HEK293 (cell line): ENCODE measurements around the gene CAPN12.

ENCODE experiments used
- ATF2 ChIP-seq: fragments of 450-650 bp; formaldehyde crosslinking; IDR thresholded peaks from 2 replicates; pipeline ENCODE4 v1.5.1; 2016; ENCODE audit warnings: missing biosample characterization, missing genetic modification characterization, low read depth
- IKZF3 ChIP-seq: fragments of 450-650 bp; IDR thresholded peaks from 2 replicates; pipeline ENCODE4 v1.5.0; 2018; ENCODE audit warnings: missing biosample characterization, mild to moderate bottlenecking, missing genetic modification characterization, moderate library complexity
- KLF16 ChIP-seq: fragments of 450-650 bp; formaldehyde crosslinking; IDR thresholded peaks from 2 replicates; pipeline ENCODE4 v1.5.1; 2017; ENCODE audit warnings: missing biosample characterization, missing genetic modification characterization
- PRDM1 ChIP-seq: fragments of 450-650 bp; formaldehyde crosslinking; IDR thresholded peaks from 2 replicates; pipeline ENCODE4; 2016; ENCODE audit warnings: missing biosample characterization, missing genetic modification characterization
- SP7 ChIP-seq: fragments of 450-650 bp; formaldehyde crosslinking; IDR thresholded peaks from 2 replicates; pipeline ENCODE4 v1.5.1; 2016; ENCODE audit warnings: missing biosample characterization, missing genetic modification characterization
- TRIM28 ChIP-seq: IDR thresholded peaks from 2 replicates; pipeline ENCODE4 v1.6.1; 2011; ENCODE audit warnings: low read length, control low read depth, borderline replicate concordance
- YY2 ChIP-seq: fragments of 450-650 bp; formaldehyde crosslinking; IDR thresholded peaks from 2 replicates; pipeline ENCODE4 v1.5.1; 2016; ENCODE audit warnings: missing biosample characterization, missing genetic modification characterization
- ZBTB17 ChIP-seq: fragments of 450-650 bp; formaldehyde crosslinking; IDR thresholded peaks from 2 replicates; pipeline ENCODE4 v1.5.1; 2016; ENCODE audit warnings: missing biosample characterization, missing genetic modification characterization
- ZBTB21 ChIP-seq: fragments of 450-650 bp; formaldehyde crosslinking; IDR thresholded peaks from 2 replicates; pipeline ENCODE4 v1.5.1; 2017; ENCODE audit warnings: missing biosample characterization, missing genetic modification characterization
- ZBTB8A ChIP-seq: fragments of 450-650 bp; formaldehyde crosslinking; IDR thresholded peaks from 2 replicates; pipeline ENCODE4 v1.5.1; 2016; ENCODE audit warnings: missing biosample characterization, missing genetic modification characterization
- ZEB2 ChIP-seq: fragments of 450-650 bp; formaldehyde crosslinking; IDR thresholded peaks from 2 replicates; pipeline ENCODE4 v1.5.1; 2016; ENCODE audit warnings: missing biosample characterization, missing genetic modification characterization
- ZFP69B ChIP-seq: fragments of 450-650 bp; formaldehyde crosslinking; IDR thresholded peaks from 2 replicates; pipeline ENCODE4 v1.5.1; 2016; ENCODE audit warnings: missing biosample characterization, missing genetic modification characterization
- ZNF16 ChIP-seq: fragments of 450-650 bp; formaldehyde crosslinking; IDR thresholded peaks from 2 replicates; pipeline ENCODE4 v1.5.1; 2016; ENCODE audit warnings: low read depth, missing biosample characterization, missing genetic modification characterization
- ZNF184 ChIP-seq: fragments of 450-650 bp; IDR thresholded peaks from 2 replicates; pipeline ENCODE4 v1.5.1; 2018; ENCODE audit warnings: missing biosample characterization, mild to moderate bottlenecking, missing genetic modification characterization
- ZNF214 ChIP-seq: fragments of 450-650 bp; formaldehyde crosslinking; IDR thresholded peaks from 2 replicates; pipeline ENCODE4 v1.5.1; 2017; ENCODE audit warnings: missing biosample characterization, mild to moderate bottlenecking, missing genetic modification characterization, borderline replicate concordance
- ZNF266 ChIP-seq: fragments of 450-650 bp; formaldehyde crosslinking; IDR thresholded peaks from 2 replicates; pipeline ENCODE4 v1.5.1; 2016; ENCODE audit warnings: missing biosample characterization, missing genetic modification characterization, low read depth
- ZNF292 ChIP-seq: fragments of 450-650 bp; formaldehyde crosslinking; IDR thresholded peaks from 2 replicates; pipeline ENCODE4 v1.5.1; 2016; ENCODE audit warnings: low read depth, missing biosample characterization, missing genetic modification characterization, borderline replicate concordance
- ZNF302 ChIP-seq: fragments of 450-650 bp; formaldehyde crosslinking; IDR thresholded peaks from 2 replicates; pipeline ENCODE4 v1.5.1; 2016; ENCODE audit warnings: missing biosample characterization, missing genetic modification characterization, low read depth
- ZNF311 ChIP-seq: fragments of 450-650 bp; formaldehyde crosslinking; IDR thresholded peaks from 2 replicates; pipeline ENCODE4 v1.5.1; 2017; ENCODE audit warnings: missing biosample characterization, missing genetic modification characterization, borderline replicate concordance
- ZNF350 ChIP-seq: fragments of 450-650 bp; formaldehyde crosslinking; IDR thresholded peaks from 2 replicates; pipeline ENCODE4 v1.5.0; 2017; ENCODE audit warnings: missing biosample characterization, mild to moderate bottlenecking, missing genetic modification characterization
- ZNF423 ChIP-seq: fragments of 450-650 bp; formaldehyde crosslinking; IDR thresholded peaks from 2 replicates; pipeline ENCODE4 v1.5.1; 2016; ENCODE audit warnings: missing biosample characterization, missing genetic modification characterization
- ZNF433 ChIP-seq: fragments of 450-650 bp; formaldehyde crosslinking; IDR thresholded peaks from 2 replicates; pipeline ENCODE4 v1.5.1; 2016; ENCODE audit warnings: missing biosample characterization, missing genetic modification characterization, low read depth
- ZNF529 ChIP-seq: fragments of 450-650 bp; formaldehyde crosslinking; IDR thresholded peaks from 2 replicates; pipeline ENCODE4 v1.5.1; 2017; ENCODE audit warnings: missing genetic modification characterization, missing biosample characterization; ENCODE audit not compliant: insufficient replicate concordance
- ZNF530 ChIP-seq: fragments of 450-650 bp; formaldehyde crosslinking; IDR thresholded peaks from 2 replicates; pipeline ENCODE4 v1.5.1; 2016; ENCODE audit warnings: low read depth, missing biosample characterization, missing genetic modification characterization
- ZNF544 ChIP-seq: fragments of 450-650 bp; formaldehyde crosslinking; IDR thresholded peaks from 2 replicates; pipeline ENCODE4 v1.5.0; 2017; ENCODE audit warnings: missing biosample characterization, missing genetic modification characterization
- ZNF548 ChIP-seq: fragments of 450-650 bp; formaldehyde crosslinking; IDR thresholded peaks from 2 replicates; pipeline ENCODE4 v1.5.1; 2016; ENCODE audit warnings: missing biosample characterization, missing genetic modification characterization
- ZNF558 ChIP-seq: fragments of 450-650 bp; formaldehyde crosslinking; IDR thresholded peaks from 2 replicates; pipeline ENCODE4 v1.5.1; 2016; ENCODE audit warnings: missing biosample characterization, missing genetic modification characterization
- ZNF560 ChIP-seq: fragments of 450-650 bp; formaldehyde crosslinking; IDR thresholded peaks from 2 replicates; pipeline ENCODE4 v1.5.1; 2017; ENCODE audit warnings: missing biosample characterization, missing genetic modification characterization, borderline replicate concordance
- ZNF585B ChIP-seq: fragments of 450-650 bp; formaldehyde crosslinking; IDR thresholded peaks from 2 replicates; pipeline ENCODE4 v1.5.1; 2016; ENCODE audit warnings: missing biosample characterization, missing genetic modification characterization
- ZNF621 ChIP-seq: fragments of 450-650 bp; formaldehyde crosslinking; IDR thresholded peaks from 2 replicates; pipeline ENCODE4 v1.5.1; 2017; ENCODE audit warnings: missing biosample characterization, missing genetic modification characterization
- ZNF623 ChIP-seq: fragments of 450-650 bp; formaldehyde crosslinking; IDR thresholded peaks from 2 replicates; pipeline ENCODE4 v1.5.1; 2016; ENCODE audit warnings: missing biosample characterization, missing genetic modification characterization
- ZNF777 ChIP-seq: fragments of 450-650 bp; formaldehyde crosslinking; IDR thresholded peaks from 2 replicates; pipeline ENCODE4 v1.5.1; 2017; ENCODE audit warnings: missing biosample characterization, missing genetic modification characterization, borderline replicate concordance
- ZNF830 ChIP-seq: fragments of 450-650 bp; IDR thresholded peaks from 2 replicates; pipeline ENCODE4 v1.5.0; 2018; ENCODE audit warnings: missing biosample characterization, missing genetic modification characterization, low read depth, mild to moderate bottlenecking, moderate library complexity
- ZSCAN23 ChIP-seq: fragments of 450-650 bp; formaldehyde crosslinking; IDR thresholded peaks from 2 replicates; pipeline ENCODE4 v1.5.1; 2016; ENCODE audit warnings: missing biosample characterization, missing genetic modification characterization
- ZSCAN30 ChIP-seq: fragments of 450-650 bp; IDR thresholded peaks from 2 replicates; pipeline ENCODE4 v1.5.1; 2018; ENCODE audit warnings: missing biosample characterization, mild to moderate bottlenecking, missing genetic modification characterization, moderate library complexity
- TF ChIP-seq, protein P1 (sequence below): fragments of 450-650 bp; formaldehyde crosslinking; IDR thresholded peaks from 2 replicates; pipeline ENCODE4 v1.5.1; 2016; ENCODE audit warnings: missing biosample characterization, missing genetic modification characterization
- TF ChIP-seq, protein P2 (sequence below): fragments of 450-650 bp; formaldehyde crosslinking; IDR thresholded peaks from 2 replicates; pipeline ENCODE4 v1.5.1; 2017; ENCODE audit warnings: missing biosample characterization, missing genetic modification characterization
- TF ChIP-seq, protein P3 (sequence below): fragments of 450-650 bp; formaldehyde crosslinking; IDR thresholded peaks from 2 replicates; pipeline ENCODE4 v1.5.1; 2016; ENCODE audit warnings: missing biosample characterization, missing genetic modification characterization

Gene CAPN12

DNA sequence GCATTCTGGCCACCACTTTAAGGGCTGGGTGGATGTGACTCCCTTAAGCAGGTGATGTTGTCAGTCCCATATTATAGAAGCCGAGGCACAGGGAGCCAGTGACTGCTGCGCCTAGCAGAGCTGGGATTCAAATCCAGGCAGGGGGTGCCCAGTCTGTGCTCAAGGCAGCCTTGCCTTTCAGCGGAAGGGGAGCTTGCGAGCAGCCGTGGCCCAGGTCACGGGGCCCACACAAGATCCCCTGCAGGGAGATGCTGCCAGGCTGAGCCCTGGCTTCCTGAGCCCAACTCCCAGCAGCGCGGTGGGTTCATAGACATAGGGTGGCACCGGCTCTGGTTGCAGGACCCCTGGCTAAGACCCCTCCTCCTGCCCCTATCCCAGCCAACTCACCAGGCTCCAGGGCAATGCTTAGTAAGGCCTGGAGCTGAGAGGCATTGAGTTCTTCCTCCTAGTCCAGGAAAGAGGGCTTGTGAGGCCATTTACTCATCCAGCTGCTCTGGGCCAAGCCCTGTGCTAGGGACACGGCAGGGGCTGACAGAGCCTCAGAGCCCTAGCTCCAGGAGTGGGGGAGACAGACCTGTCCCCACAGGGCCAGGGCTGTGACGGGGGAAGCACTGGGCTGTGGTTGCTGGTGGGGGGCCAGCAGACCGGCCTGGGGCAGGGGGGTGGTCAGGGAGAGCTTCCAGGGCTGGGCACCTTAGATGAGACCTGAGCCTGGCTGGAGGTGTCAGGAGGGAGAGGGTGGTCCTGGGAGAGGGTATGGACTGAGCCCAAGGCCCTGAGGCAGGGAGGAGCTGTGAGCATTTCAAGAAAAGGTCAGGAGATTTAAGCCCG lies 9.6 kb downstream of the CAPN12 start (continued):
- TF ChIP-seq, protein P1, sequence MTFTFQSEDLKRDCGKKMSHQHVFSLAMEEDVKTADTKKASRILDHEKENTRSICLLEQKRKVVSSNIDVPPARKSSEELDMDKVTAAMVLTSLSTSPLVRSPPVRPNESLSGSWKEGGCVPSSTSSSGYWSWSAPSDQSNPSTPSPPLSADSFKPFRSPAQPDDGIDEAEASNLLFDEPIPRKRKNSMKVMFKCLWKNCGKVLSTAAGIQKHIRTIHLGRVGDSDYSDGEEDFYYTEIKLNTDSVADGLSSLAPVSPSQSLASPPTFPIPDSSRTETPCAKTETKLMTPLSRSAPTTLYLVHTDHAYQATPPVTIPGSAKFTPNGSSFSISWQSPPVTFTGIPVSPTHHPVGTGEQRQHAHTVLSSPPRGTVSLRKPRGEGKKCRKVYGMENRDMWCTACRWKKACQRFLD (tag by site-specific recombination) = no peak
- TF ChIP-seq KLF16 (no peak), ZSCAN23 (tag by site-specific recombination) (no peak), ZNF423 (tag by site-specific recombination) (no peak), SP7 (tag by site-specific recombination) (no peak), ZNF585B (tag by site-specific recombination) (no peak), YY2 (no peak), ZNF184 (no peak), ZBTB17 (tag by site-specific recombination) (peak; percentile 64), ZEB2 (tag by site-specific recombination) (no peak), ZNF433 (no peak), ZBTB8A (tag by site-specific recombination) (peak; percentile 14; the same call in 1 of the 2 replicates), ATF2 (tag by site-specific recombination) (no peak), ZNF548 (tag by site-specific recombination) (no peak), ZNF350 (tag by site-specific recombination) (no peak), ZNF266 (no peak), IKZF3 (tag by site-specific recombination) (no peak), TRIM28 (no peak), ZNF311 (tag by site-specific recombination) (no peak), ZNF777 (tag by site-specific recombination) (no peak), ZSCAN30 (tag by site-specific recombination) (no peak), ZNF529 (no peak), ZNF302 (tag by site-specific recombination) (no peak), ZNF623 (tag by site-specific recombination) (peak; percentile 36; the same call in 1 of the 2 replicates), ZNF292 (tag by site-specific recombination) (no peak), PRDM1 (tag by site-specific recombination) (no peak), ZNF560 (no peak), ZNF530 (tag by site-specific recombination) (no peak), ZFP69B (tag by site-specific recombination) (peak; percentile 100), ZNF830 (tag by site-specific recombination) (no peak), ZNF16 (tag by site-specific recombination) (no peak), ZNF544 (tag by site-specific recombination) (no peak), ZNF214 (tag by site-specific recombination) (no peak; the same call in 1 of the 2 replicates), ZNF558 (no peak), ZNF621 (0 out of 2 replicates have a peak, but pooled peaks have one; percentile 50), ZBTB21 (tag by site-specific recombination) (no peak)
- TF ChIP-seq, protein P2, sequence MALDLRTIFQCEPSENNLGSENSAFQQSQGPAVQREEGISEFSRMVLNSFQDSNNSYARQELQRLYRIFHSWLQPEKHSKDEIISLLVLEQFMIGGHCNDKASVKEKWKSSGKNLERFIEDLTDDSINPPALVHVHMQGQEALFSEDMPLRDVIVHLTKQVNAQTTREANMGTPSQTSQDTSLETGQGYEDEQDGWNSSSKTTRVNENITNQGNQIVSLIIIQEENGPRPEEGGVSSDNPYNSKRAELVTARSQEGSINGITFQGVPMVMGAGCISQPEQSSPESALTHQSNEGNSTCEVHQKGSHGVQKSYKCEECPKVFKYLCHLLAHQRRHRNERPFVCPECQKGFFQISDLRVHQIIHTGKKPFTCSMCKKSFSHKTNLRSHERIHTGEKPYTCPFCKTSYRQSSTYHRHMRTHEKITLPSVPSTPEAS (tag by site-specific recombination) = no peak
- TF ChIP-seq, protein P3, sequence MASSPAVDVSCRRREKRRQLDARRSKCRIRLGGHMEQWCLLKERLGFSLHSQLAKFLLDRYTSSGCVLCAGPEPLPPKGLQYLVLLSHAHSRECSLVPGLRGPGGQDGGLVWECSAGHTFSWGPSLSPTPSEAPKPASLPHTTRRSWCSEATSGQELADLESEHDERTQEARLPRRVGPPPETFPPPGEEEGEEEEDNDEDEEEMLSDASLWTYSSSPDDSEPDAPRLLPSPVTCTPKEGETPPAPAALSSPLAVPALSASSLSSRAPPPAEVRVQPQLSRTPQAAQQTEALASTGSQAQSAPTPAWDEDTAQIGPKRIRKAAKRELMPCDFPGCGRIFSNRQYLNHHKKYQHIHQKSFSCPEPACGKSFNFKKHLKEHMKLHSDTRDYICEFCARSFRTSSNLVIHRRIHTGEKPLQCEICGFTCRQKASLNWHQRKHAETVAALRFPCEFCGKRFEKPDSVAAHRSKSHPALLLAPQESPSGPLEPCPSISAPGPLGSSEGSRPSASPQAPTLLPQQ (tag by site-specific recombination) = peak; percentile 100
